HepG2 (cell line): ENCODE measurements around the gene PSPH. TPM values are rescaled to one million over a fixed set of nuclear protein-coding genes. Genes with fewer than 3 reads are reported as not detected.

ENCODE experiments used
- BRD4 ChIP-seq: sonication (generic); formaldehyde crosslinking; IDR thresholded peaks from 2 replicates; pipeline ENCODE4 v1.4.0; 2020; ENCODE audit warnings: missing genetic modification reagents
- DBP ChIP-seq: sonication (generic); formaldehyde crosslinking; IDR thresholded peaks from 2 replicates; pipeline ENCODE4 v1.4.0; 2020; ENCODE audit warnings: missing genetic modification reagents; ENCODE audit errors: not compliant biosample characterization
- EP300 ChIP-seq, 3 experiments: sonication (generic) in 1 of 3; formaldehyde crosslinking in 1 of 3; IDR thresholded peaks; 2 replicates each; pipeline versions ENCODE4 v1.5.1 to v1.6.1; 2011 to 2020; ENCODE audit warnings: low read depth in 2 of 3, low read length in 2 of 3, borderline replicate concordance in 1 of 3, improper control_type of control experiment in 1 of 3, mild to moderate bottlenecking in 1 of 3, missing genetic modification reagents in 1 of 3, moderate library complexity in 1 of 3
- FOXA1 ChIP-seq, 2 experiments: fragments of 450-650 bp in 1 of 2; sonication (generic) in 1 of 2; formaldehyde crosslinking in 1 of 2; IDR thresholded peaks; 2 replicates each; pipeline versions ENCODE4 v1.4.0 to v1.6.1; 2016 to 2020; ENCODE audit warnings: missing genetic modification reagents in 1 of 2
- FOXJ3 ChIP-seq: sonication (generic); formaldehyde crosslinking; IDR thresholded peaks from 2 replicates; pipeline ENCODE4 v1.4.0; 2020; ENCODE audit warnings: missing genetic modification reagents, mild to moderate bottlenecking, borderline replicate concordance
- HES4 ChIP-seq: sonication (generic); formaldehyde crosslinking; IDR thresholded peaks from 2 replicates; pipeline ENCODE4 v1.9.0; 2021; ENCODE audit warnings: mild to moderate bottlenecking, missing genetic modification reagents, borderline replicate concordance
- HNF1B ChIP-seq: sonication (generic); formaldehyde crosslinking; IDR thresholded peaks from 2 replicates; pipeline ENCODE4 v1.5.1; 2020; ENCODE audit warnings: mild to moderate bottlenecking, moderate library complexity, missing genetic modification reagents
- IRF9 ChIP-seq: sonication (generic); formaldehyde crosslinking; IDR thresholded peaks from 2 replicates; pipeline ENCODE4 v1.8.0; 2022; ENCODE audit warnings: missing genetic modification reagents, mild to moderate bottlenecking, borderline replicate concordance
- JUN ChIP-seq: sonication (generic); formaldehyde crosslinking; IDR thresholded peaks from 2 replicates; pipeline ENCODE4 v1.4.0; 2020; ENCODE audit warnings: mild to moderate bottlenecking, missing genetic modification reagents
- MYC ChIP-seq: sonication (generic); formaldehyde crosslinking; IDR thresholded peaks from 2 replicates; pipeline ENCODE4 v1.9.0; 2021; ENCODE audit warnings: missing genetic modification reagents, borderline replicate concordance
- PITX1 ChIP-seq: sonication (generic); formaldehyde crosslinking; IDR thresholded peaks from 2 replicates; pipeline ENCODE4 v1.5.1; 2020; ENCODE audit warnings: mild to moderate bottlenecking, missing genetic modification reagents
- SOX13 ChIP-seq, 3 experiments: fragments of 450-650 bp in 1 of 3; sonication (generic) in 1 of 3; formaldehyde crosslinking in 1 of 3; IDR thresholded peaks in 2 of 3; conservative IDR thresholded peaks in 1 of 3; 2 replicates each; pipeline versions ENCODE4 v1.5.0 to v1.6.1; 2016 to 2020; ENCODE audit warnings: antibody characterized with exemption in 1 of 3, mild to moderate bottlenecking in 1 of 3, missing compliant biosample characterization in 1 of 3, missing genetic modification reagents in 1 of 3, moderate library complexity in 1 of 3
- TARDBP ChIP-seq: sonication (generic); formaldehyde crosslinking; IDR thresholded peaks from 2 replicates; pipeline ENCODE4 v1.8.0; 2022; ENCODE audit warnings: mild to moderate bottlenecking, missing genetic modification reagents
- TGIF2 ChIP-seq: IDR thresholded peaks from 2 replicates; pipeline ENCODE4 v1.6.1; 2016; ENCODE audit warnings: control low read depth, missing compliant biosample characterization
- ZMAT5 ChIP-seq: sonication (generic); formaldehyde crosslinking; IDR thresholded peaks from 2 replicates; pipeline ENCODE4 v1.5.0; 2020; ENCODE audit warnings: mild to moderate bottlenecking, low read depth, missing genetic modification reagents, borderline replicate concordance
- ZNF292 ChIP-seq: sonication (generic); formaldehyde crosslinking; IDR thresholded peaks from 2 replicates; pipeline ENCODE4 v1.8.1; 2022; ENCODE audit warnings: mild to moderate bottlenecking, low read depth, missing genetic modification reagents, borderline replicate concordance
- ZNF34 ChIP-seq: sonication (generic); formaldehyde crosslinking; IDR thresholded peaks from 2 replicates; pipeline ENCODE4 v1.4.0; 2020; ENCODE audit warnings: mild to moderate bottlenecking, missing genetic modification reagents, borderline replicate concordance
- ZNF432 ChIP-seq: sonication (generic); formaldehyde crosslinking; IDR thresholded peaks from 2 replicates; pipeline ENCODE4 v1.5.0; 2020; ENCODE audit warnings: missing genetic modification reagents, mild to moderate bottlenecking, borderline replicate concordance
- ZNF446 ChIP-seq: sonication (generic); formaldehyde crosslinking; IDR thresholded peaks from 2 replicates; pipeline ENCODE4 v1.5.0; 2020; ENCODE audit warnings: mild to moderate bottlenecking, missing genetic modification reagents
- ZNF468 ChIP-seq: sonication (generic); formaldehyde crosslinking; IDR thresholded peaks from 2 replicates; pipeline ENCODE4 v1.8.0; 2022; ENCODE audit warnings: mild to moderate bottlenecking, moderate library complexity, missing genetic modification reagents
- ZNF740 ChIP-seq: sonication (generic); formaldehyde crosslinking; IDR thresholded peaks from 2 replicates; pipeline ENCODE4 v1.4.0; 2020; ENCODE audit warnings: missing genetic modification reagents
- ZNF749 ChIP-seq: sonication (generic); formaldehyde crosslinking; IDR thresholded peaks from 2 replicates; pipeline ENCODE4 v1.8.0; 2022; ENCODE audit warnings: mild to moderate bottlenecking, missing genetic modification reagents, moderate library complexity, borderline replicate concordance
- ZNF776 ChIP-seq: sonication (generic); formaldehyde crosslinking; IDR thresholded peaks from 2 replicates; pipeline ENCODE4 v1.4.0; 2020; ENCODE audit warnings: mild to moderate bottlenecking, missing genetic modification reagents
- polyA plus RNA-seq, 8 experiments: library from polyadenylated mRNA; depleted of rRNA in 3 of 8; stranded (reverse) in 7 of 8; unstranded in 1 of 8; fragments of >200 nt; fragmentation: Illumina TruSeq in 4 of 8; extraction: Trizol in 4 of 8; gene quantifications; 2 replicates each; pipeline versions ENCODE4 v1.2.1 to v1.2.3, GENCODE V29; 2011 to 2016; ENCODE audit warnings: low read depth in 4 of 8, missing spikeins in 1 of 8, mixed read lengths in 1 of 8; ENCODE audit not compliant: insufficient read depth in 1 of 8
- total RNA-seq, 5 experiments: library from RNA; depleted of rRNA; stranded (reverse); fragments of >200 nt; fragmentation: Illumina TruSeq; extraction: Trizol; gene quantifications; 2 replicates each; pipeline ENCODE4 v1.2.3, GENCODE V29; 2016; ENCODE audit warnings: low read depth in 1 of 5

Gene PSPH
- total and polyA plus RNA-seq, 2 of the 13 experiments (the other 11 are each of a cell fraction or from before 2014, with no cell fraction given), result 85.5 to 124 TPM

- TF ChIP-seq DBP (no peak), FOXJ3 (CRISPR knock-in tag) (no peak), ZMAT5 (no peak), ZNF740 (CRISPR knock-in tag) (no peak), HES4 (CRISPR knock-in tag) (peak; percentile 48; the same call in 1 of the 2 replicates), ZNF749 (peak; percentile 57; the same call in 1 of the 2 replicates), ZNF468 (peak; percentile 58; the same call in 1 of the 2 replicates), TARDBP (CRISPR knock-in tag) (peak; percentile 68; the same call in 1 of the 2 replicates), ZNF34 (no peak), HNF1B (CRISPR knock-in tag) (no peak), JUN (no peak), PITX1 (CRISPR knock-in tag) (no peak), ZNF292 (no peak), MYC (CRISPR knock-in tag) (peak; percentile 24; the same call in 1 of the 2 replicates), SOX13 (IDR thresholded peaks at IDR 0.05) (no peak), SOX13 (CRISPR knock-in tag; conservative IDR thresholded peaks at IDR 0.05 in 1 of 2, IDR thresholded peaks at IDR 0.05 in 1 of 2) (peak in 1 of 2 experiments; percentile 12; a peak in 1 of 4 replicates), FOXA1 (IDR thresholded peaks at IDR 0.05) (no peak), FOXA1 (CRISPR knock-in tag; IDR thresholded peaks at IDR 0.05) (0 out of 2 replicates have a peak, but pooled peaks have one; percentile 6), EP300 (IDR thresholded peaks at IDR 0.05; ENCODE audit: low read depth in 2 of 2, low read length in 2 of 2) (no peak), EP300 (CRISPR knock-in tag; IDR thresholded peaks at IDR 0.05; ENCODE audit: borderline replicate concordance) (no peak), BRD4 (CRISPR knock-in tag) (0 out of 2 replicates have a peak, but pooled peaks have one; percentile 34), ZNF446 (CRISPR knock-in tag) (peak; percentile 82; the same call in 1 of the 2 replicates), IRF9 (CRISPR knock-in tag) (no peak), ZNF432 (CRISPR knock-in tag) (no peak), TGIF2 (CRISPR knock-in tag) (peak; percentile 51; the same call in 1 of the 2 replicates), ZNF776 (0 out of 2 replicates have a peak, but pooled peaks have one; percentile 33)
Observed at GRCh38 chr7:55964261-55965099, 86.8 kb downstream of the PSPH start, which contains the start of gene NIPSNAP2 (continued).
